MG63 (cell line): ENCODE measurements around the gene HEPHL1. TPM values are rescaled to one million over a fixed set of nuclear protein-coding genes. Genes with fewer than 3 reads are reported as not detected.
A peak's percentile ranks its signal among the peaks of the same experiment; 100 is the strongest.
"Not testable (repeated sequence)": the region's sequence is repeated elsewhere in the genome, so short reads cannot be mapped to it uniquely, and the experiment has no call there.

Experiments used
- DNase-seq: peaks from one replicate; pipeline ENCODE4 v3.0.0-alpha.2; 2020
- H3K27me3 ChIP-seq: fragments of 250-450 bp; sonication (Bioruptor Pico); 2 replicates; pipeline ENCODE4 v1.5.1; 2020; ENCODE audit warnings: mild to moderate bottlenecking, moderate library complexity
- H3K36me3 ChIP-seq: fragments of 250-450 bp; sonication (Bioruptor Pico); 2 replicates; pipeline ENCODE4 v1.5.1; 2020; ENCODE audit warnings: mild to moderate bottlenecking, moderate library complexity
- H3K4me3 ChIP-seq: fragments of 250-450 bp; sonication (Bioruptor Pico); 2 replicates; pipeline ENCODE4 v1.5.1; 2020; ENCODE audit warnings: mild to moderate bottlenecking, moderate library complexity
- H3K9me3 ChIP-seq: fragments of 250-450 bp; sonication (Bioruptor Pico); 2 replicates; pipeline ENCODE4 v1.5.1; 2020; ENCODE audit warnings: mild to moderate bottlenecking, moderate library complexity
- total RNA-seq: library from RNA; depleted of rRNA; stranded (reverse); fragments of >200 nt; shearing (Covaris generic); gene quantifications from 2 replicates; pipeline ENCODE4 v1.2.3, GENCODE V29; 2014; ENCODE audit warnings: low replicate concordance; rRNA removed

The HEPHL1 gene
- not detected in 2 replicates for total RNA-seq

- DNase-seq: no peak
- Histone ChIP-seq H3K9me3 (no peaks in the 10 kb centered on the region), H3K27me3 (no peaks in the 10 kb centered on the region), H3K4me3 (no peak within 1 kb of the TSS), H3K36me3 (no peaks in the 10 kb centered on the region)
Measured at GRCh38 chr11:94020777-94021481, at the start of gene HEPHL1. TSS of gene HEPHL1 (plus strand) at chr11:94021354. CDS start at chr11:94021369, 15 bp downstream.

GRCh38 chr11:93972790-93973189, 48.4 kb upstream of the HEPHL1 start:
- H3K9me3 ChIP-seq: peaks cover 5% of the 10 kb centered on the region
- no peak overlapping the region for H3K4me3 ChIP-seq
- H3K36me3 ChIP-seq: no peaks in the 10 kb centered on the region
- H3K27me3 ChIP-seq: no peaks in the 10 kb centered on the region
- no peak for DNase-seq

DNA sequence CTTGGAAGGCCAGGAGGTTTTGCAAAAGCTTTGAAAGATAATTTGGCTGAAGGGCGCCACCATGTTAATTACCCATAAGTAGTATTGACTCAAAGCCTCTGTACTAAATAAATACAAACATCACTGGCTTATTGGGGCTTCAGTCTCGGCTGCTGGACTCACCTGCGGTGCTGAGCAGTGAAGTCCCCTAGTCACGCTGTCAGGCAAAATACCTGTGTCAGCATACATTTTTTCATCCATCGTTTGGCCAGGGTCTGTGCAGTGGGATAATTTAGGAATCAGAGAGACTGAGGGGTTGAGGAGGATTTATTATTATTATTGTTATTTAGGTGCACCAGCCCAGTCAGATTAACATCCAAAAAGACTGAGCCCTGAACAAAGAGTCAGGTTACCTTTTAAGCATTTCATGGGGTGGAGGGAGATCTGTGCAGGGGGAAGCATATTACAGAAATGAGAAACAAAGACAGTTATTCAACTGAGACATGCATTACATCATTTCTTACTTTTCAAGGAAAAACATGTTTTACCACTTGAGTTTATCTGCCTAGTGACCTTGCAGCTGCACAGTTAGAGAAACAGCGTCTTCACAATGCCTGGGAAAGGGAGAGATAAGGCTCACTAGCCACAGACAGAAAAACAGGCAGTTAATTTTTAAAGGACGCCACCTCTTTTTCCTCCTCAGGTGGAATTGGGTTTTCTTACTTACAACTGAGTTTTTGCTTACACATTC, 47.7 kb upstream of the HEPHL1 start:
- H3K4me3 ChIP-seq, DNase-seq, H3K36me3 ChIP-seq, H3K9me3 ChIP-seq, H3K27me3 ChIP-seq: not testable (repeated sequence)

- Histone ChIP-seq H3K36me3 (no peaks in the 10 kb centered on the region), H3K9me3 (peaks cover 5% of the 10 kb centered on the region), H3K4me3 (no peak overlapping the region), H3K27me3 (no peaks in the 10 kb centered on the region)
- no peak for DNase-seq
Measured at GRCh38 chr11:93974759-93975158, 46.4 kb upstream of the HEPHL1 start.

- not testable (repeated sequence) for DNase-seq, H3K36me3 ChIP-seq, H3K9me3 ChIP-seq, H3K4me3 ChIP-seq, H3K27me3 ChIP-seq
Measured at GRCh38 chr11:93976577-93977254, 44.4 kb upstream of the HEPHL1 start.

GRCh38 chr11:93983542-93984195, 37.5 kb upstream of the HEPHL1 start:
- H3K36me3 ChIP-seq: no peaks in the 10 kb centered on the region
- no peak overlapping the region for H3K4me3 ChIP-seq
- DNase-seq: no peak
- H3K27me3 ChIP-seq: no peaks in the 10 kb centered on the region
- no peaks in the 10 kb centered on the region for H3K9me3 ChIP-seq

- Histone ChIP-seq H3K4me3 (no peak overlapping the region), H3K36me3 (no peaks in the 10 kb centered on the region), H3K27me3 (no peaks in the 10 kb centered on the region), H3K9me3 (no peaks in the 10 kb centered on the region)
- no peak for DNase-seq
Measured at GRCh38 chr11:93984196-93984567, 37.0 kb upstream of the HEPHL1 start.

- no peaks in the 10 kb centered on the region for H3K36me3 ChIP-seq
- H3K27me3 ChIP-seq: no peaks in the 10 kb centered on the region
- DNase-seq: no peak
- no peaks in the 10 kb centered on the region for H3K9me3 ChIP-seq
- no peak overlapping the region for H3K4me3 ChIP-seq
Measured at GRCh38 chr11:93984936-93985335, 36.2 kb upstream of the HEPHL1 start.

- no peak overlapping the region for H3K4me3 ChIP-seq
- no peaks in the 10 kb centered on the region for H3K9me3 ChIP-seq
- H3K27me3 ChIP-seq: no peaks in the 10 kb centered on the region
- DNase-seq: peak; percentile 21
- H3K36me3 ChIP-seq: no peaks in the 10 kb centered on the region
Measured at GRCh38 chr11:93986716-93987115, 34.4 kb upstream of the HEPHL1 start.

- no peak for DNase-seq
- H3K36me3 ChIP-seq: no peaks in the 10 kb centered on the region
- H3K27me3 ChIP-seq: no peaks in the 10 kb centered on the region
- no peaks in the 10 kb centered on the region for H3K9me3 ChIP-seq
- no peak overlapping the region for H3K4me3 ChIP-seq
Measured at GRCh38 chr11:93988455-93988854, 32.7 kb upstream of the HEPHL1 start.

GRCh38 chr11:93988912-93989311, 32.2 kb upstream of the HEPHL1 start:
- Histone ChIP-seq H3K36me3 (no peaks in the 10 kb centered on the region), H3K4me3 (no peak overlapping the region), H3K27me3 (no peaks in the 10 kb centered on the region), H3K9me3 (no peaks in the 10 kb centered on the region)
- no peak for DNase-seq

DNA sequence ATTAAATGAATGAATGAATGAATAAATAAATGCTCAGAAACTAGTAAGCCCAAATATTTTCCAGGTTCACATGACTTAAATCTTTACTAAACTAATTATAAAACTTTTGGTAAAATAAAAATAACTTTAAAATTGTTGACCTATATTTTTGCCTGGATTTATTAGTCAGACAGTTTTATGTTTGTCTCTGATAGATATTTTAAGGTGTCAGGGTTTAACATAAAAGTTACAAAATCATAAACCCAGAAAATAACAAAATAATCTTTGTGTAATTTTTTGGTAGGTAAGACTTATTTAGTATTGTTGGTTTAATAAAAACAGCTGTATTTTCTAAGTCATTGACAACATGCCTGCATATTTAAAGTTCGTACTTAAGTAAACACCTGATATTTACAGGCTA, 27.4 kb upstream of the HEPHL1 start:
- Histone ChIP-seq H3K27me3 (no peaks in the 10 kb centered on the region), H3K4me3 (no peak overlapping the region), H3K9me3 (0 out of 2 replicates have a peak, but pooled peaks cover 3% of the 10 kb centered on the region), H3K36me3 (no peaks in the 10 kb centered on the region)
- DNase-seq: no peak

GRCh38 chr11:93997741-93998140, 23.4 kb upstream of the HEPHL1 start:
- no peaks in the 10 kb centered on the region for H3K27me3 ChIP-seq

DNA sequence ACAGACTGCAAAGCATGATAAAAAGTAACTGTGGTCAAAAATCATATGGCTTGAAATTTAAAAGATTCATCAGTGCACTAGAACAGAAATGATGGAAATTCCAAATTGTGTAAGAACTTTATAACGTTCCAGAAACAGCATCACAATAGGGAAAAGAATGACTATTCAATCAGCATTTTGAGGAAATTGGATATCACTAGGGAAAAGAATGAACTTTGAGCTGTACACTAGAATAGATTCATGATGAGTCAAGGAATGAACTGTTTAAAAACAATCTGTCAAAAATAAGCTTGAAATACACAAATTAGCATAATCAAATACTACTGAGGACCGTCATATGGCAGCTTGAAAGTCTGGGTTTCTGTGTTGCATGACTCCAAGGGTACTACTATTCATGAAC, 20.5 kb upstream of the HEPHL1 start:
- Histone ChIP-seq H3K4me3 (no peak overlapping the region), H3K9me3 (0 out of 2 replicates have a peak, but pooled peaks cover 3% of the 10 kb centered on the region), H3K36me3 (no peaks in the 10 kb centered on the region), H3K27me3 (no peaks in the 10 kb centered on the region)
- no peak for DNase-seq

More at GRCh38 chr11:93997741-93998140, 23.4 kb upstream of the HEPHL1 start:
- DNase-seq: no peak
- 0 out of 2 replicates have a peak, but pooled peaks cover 3% of the 10 kb centered on the region for H3K9me3 ChIP-seq
- no peak overlapping the region for H3K4me3 ChIP-seq
- no peaks in the 10 kb centered on the region for H3K36me3 ChIP-seq

- Histone ChIP-seq H3K36me3 (no peaks in the 10 kb centered on the region), H3K4me3 (no peak overlapping the region), H3K9me3 (no peaks in the 10 kb centered on the region), H3K27me3 (no peaks in the 10 kb centered on the region)
- peak; percentile 25 for DNase-seq
Measured at GRCh38 chr11:94002226-94002625, 18.9 kb upstream of the HEPHL1 start.

DNA sequence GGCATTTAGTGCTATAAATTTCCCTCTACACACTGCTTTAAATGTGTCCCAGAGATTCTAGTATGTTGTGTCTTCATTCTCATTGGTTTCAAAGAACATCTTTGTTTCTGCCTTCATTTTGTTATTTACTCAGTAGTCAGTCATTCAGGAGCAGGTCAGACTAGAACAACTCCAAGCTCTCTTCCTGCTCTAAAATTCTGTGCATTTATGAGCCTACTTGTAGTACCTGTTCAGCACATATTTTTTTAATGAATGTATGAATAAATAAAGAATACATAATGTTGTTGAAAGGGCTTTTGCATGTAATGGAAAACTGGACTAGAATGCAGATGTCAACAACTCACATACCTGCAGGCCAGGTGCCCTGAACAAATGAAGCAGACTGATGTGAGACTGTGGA, 13.7 kb upstream of the HEPHL1 start:
- H3K36me3 ChIP-seq: no peaks in the 10 kb centered on the region
- no peak for DNase-seq
- H3K27me3 ChIP-seq: no peaks in the 10 kb centered on the region
- H3K4me3 ChIP-seq: no peak overlapping the region
- H3K9me3 ChIP-seq: no peaks in the 10 kb centered on the region

- no peak for DNase-seq
- no peaks in the 10 kb centered on the region for H3K36me3 ChIP-seq
- H3K9me3 ChIP-seq: no peaks in the 10 kb centered on the region
- H3K4me3 ChIP-seq: no peak overlapping the region
- H3K27me3 ChIP-seq: no peaks in the 10 kb centered on the region
Measured at GRCh38 chr11:94007906-94008305, 13.2 kb upstream of the HEPHL1 start.
